Endometrial microvascular endothelial cells (primary cell): ENCODE measurements around the gene HS2ST1. TPM values are rescaled to one million over a fixed set of nuclear protein-coding genes. Genes with fewer than 3 reads are reported as not detected.

Experiments used
- in situ Hi-C: cut with HindIII; loops from 2 replicates; pipeline ENCODE4 v1.10.0; 2017; ENCODE audit warnings: low sequenced_read_pairs, low pct_unique_long_range_greater_than_20kb; ENCODE audit errors: inconsistent ontology term
- total RNA-seq: library from RNA; depleted of rRNA; stranded (reverse); fragments of >200 nt; gene quantifications from one replicate; pipeline ENCODE4 v1.2.3, GENCODE V29; 2015; ENCODE audit errors: inconsistent ontology term

HS2ST1 gene
- total RNA-seq, 1 donor from 2014 or later = 20.3 TPM

- in situ Hi-C loops = no loop called here
Measured at GRCh38 chr1:87089070-87089736, 174.8 kb downstream of the HS2ST1 start.

DNA sequence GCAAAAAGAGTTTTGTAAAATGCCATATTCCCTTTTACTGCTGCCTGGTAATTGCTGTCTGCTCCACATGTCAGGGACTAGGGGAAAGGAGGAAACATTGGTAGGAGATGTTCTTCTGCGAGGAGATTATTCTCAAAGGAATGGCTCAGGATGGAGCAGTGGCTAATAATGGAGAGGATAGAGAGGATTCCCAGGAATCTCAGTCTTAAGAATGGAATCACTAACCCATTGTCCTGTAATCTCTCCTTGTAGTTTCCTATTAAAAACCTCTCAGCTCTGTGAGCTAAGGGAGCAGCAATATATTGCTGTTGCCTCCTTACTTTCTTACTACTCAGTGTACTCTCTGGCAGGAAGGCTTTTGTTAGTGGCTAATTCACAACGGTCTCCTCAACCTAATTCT lies 175.4 kb downstream of the HS2ST1 start:
- in situ Hi-C loops = no loop called here

DNA sequence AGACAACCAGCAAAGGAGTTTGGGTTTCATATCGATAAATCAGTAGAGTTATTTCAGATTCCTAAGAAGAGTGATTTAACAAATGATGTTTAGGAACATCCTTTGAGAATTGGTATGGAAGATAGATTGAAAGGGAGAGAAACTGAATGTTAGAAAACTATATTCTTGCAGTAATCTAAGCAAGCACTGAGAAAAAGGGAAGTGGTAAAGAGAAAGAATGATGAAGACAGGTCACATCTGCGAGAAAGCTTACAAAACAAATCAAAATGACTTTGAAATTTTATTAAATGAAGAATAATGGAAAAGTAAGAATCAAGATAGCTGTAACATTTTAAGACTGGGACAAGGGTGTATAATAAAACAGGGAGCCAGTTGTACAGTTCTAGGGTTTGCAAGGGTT lies 177.0 kb downstream of the HS2ST1 start:
- in situ Hi-C loops = no loop called here

GRCh38 chr1:87092846-87093245 lies 178.4 kb downstream of the HS2ST1 start:
- in situ Hi-C loops = no loop called here

GRCh38 chr1:87093286-87093685 lies 178.9 kb downstream of the HS2ST1 start:
- in situ Hi-C loops = no loop called here

GRCh38 chr1:87094238-87094637 lies 179.8 kb downstream of the HS2ST1 start:
- in situ Hi-C loops = no loop called here

DNA sequence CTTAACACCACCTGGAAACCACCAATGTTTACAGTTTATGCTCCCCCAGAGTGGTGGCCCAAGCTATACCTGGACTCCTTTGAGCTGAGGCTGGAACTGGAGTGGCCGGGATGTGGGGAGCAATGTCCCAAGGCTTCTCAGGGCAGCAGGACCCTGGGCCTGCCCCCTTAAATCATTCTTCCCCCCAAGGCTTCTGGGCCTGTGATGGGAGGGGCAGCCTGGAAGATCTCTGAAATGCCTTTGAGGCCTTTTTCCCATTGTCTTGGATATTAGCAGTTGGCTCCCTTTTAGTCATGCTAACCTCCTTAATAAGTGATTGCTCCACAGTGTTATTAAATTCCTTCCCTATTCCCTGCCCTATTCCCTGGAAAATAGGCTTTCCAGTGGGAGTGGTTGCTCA lies 185.8 kb downstream of the HS2ST1 start:
- in situ Hi-C loops = no loop called here

DNA sequence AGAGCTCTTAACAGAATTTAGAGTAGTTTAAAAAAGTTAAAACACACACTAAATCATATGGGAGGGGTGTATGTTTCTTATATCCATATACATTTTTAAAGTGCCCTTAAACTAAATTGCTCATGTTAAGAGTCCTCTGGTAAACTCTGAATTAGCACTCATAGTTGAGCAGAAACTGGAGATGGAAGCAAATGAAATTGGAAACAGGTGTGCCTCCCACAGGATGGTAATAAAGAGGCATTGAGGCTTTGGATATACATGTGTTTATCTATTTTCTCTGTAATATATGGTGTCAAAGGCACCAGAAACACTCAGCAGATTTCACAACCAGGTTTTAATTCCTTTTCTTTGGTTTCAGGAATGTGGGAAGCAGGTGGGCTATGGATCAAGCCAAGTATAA lies 188.6 kb downstream of the HS2ST1 start:
- in situ Hi-C loops = no loop called here

GRCh38 chr1:87104140-87104539 lies 189.7 kb downstream of the HS2ST1 start:
- in situ Hi-C loops = no loop called here

- in situ Hi-C loops = no loop called here
Measured at GRCh38 chr1:87104945-87105344, 190.5 kb downstream of the HS2ST1 start.

DNA sequence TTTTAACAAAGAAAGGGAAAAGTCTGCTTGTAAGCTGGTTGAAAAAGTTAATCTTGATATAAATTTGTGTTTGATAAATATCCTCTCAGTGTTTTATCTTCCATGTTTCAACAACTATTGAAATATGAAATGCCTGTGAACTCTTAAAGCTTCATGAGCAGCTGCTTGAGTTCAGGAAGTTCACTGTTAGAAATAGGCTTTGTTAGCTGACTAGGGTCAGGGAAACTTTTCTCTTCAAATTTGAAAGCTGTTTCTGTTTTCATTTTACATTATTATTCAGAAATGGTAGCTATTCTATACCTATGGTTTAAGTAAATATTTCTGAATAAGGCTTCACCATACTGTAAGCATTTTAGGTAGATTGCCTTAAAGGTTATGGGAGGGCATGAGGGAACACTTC lies 191.7 kb downstream of the HS2ST1 start:
- in situ Hi-C loops = no loop called here

GRCh38 chr1:87106867-87107266 lies 192.4 kb downstream of the HS2ST1 start:
- in situ Hi-C loops = no loop called here

- in situ Hi-C loops = no loop called here
Measured at GRCh38 chr1:87108228-87108627, 193.8 kb downstream of the HS2ST1 start.

- in situ Hi-C loops = no loop called here
Measured at GRCh38 chr1:87108814-87109411, 194.5 kb downstream of the HS2ST1 start.

DNA sequence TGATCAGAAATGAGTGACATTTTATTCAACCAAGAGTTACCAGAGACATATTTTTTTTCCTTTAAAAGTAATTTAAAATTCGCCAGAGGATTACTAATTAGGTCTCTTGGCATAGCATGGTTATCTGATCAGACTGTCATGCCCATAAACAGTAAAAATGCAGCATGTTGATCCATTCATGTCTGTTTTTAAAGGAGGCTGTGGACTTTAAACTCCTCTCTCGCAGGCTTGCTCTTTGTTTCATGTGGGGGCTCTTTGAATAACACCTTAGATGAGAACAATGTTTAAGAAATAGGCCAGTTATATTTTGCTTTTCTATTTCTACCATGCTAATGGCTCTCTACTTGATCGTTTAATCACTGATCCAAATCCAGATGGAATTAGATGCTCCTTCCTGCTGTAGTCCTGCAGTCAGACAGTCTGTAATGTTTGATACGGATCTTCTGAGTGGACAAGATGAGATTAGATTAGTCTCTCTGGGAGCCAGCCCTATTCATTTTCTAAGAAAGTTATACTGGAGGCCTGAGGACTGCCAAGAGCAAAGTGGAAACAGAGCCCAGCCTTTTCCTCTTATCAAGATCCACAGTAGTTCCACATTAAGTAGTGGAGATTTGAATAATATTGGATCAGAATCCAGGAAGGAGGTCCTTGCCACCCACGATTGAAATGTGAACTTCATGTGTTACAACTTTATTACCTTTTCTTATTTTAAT lies 197.4 kb downstream of the HS2ST1 start:
- in situ Hi-C loops = no loop called here

DNA sequence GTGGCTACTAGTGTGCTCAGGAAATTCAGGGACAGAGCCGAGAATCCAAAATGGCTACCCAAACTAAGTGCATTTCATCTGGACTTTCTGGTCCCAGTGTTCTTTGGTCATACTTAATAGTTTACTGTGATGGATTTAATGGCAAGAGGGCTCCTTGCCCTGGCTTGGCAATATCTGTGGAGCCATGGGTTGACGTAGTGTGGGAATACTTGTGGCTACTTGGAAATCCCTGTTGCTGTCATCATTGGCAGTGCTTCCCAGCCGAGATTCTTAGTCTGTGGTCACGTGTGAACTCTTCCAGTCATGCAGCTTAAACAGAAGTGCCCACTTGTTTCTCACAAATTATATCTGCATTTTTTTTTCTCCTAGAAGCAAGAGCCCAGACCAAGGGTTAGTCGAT lies 198.9 kb downstream of the HS2ST1 start:
- in situ Hi-C loops = no loop called here

DNA sequence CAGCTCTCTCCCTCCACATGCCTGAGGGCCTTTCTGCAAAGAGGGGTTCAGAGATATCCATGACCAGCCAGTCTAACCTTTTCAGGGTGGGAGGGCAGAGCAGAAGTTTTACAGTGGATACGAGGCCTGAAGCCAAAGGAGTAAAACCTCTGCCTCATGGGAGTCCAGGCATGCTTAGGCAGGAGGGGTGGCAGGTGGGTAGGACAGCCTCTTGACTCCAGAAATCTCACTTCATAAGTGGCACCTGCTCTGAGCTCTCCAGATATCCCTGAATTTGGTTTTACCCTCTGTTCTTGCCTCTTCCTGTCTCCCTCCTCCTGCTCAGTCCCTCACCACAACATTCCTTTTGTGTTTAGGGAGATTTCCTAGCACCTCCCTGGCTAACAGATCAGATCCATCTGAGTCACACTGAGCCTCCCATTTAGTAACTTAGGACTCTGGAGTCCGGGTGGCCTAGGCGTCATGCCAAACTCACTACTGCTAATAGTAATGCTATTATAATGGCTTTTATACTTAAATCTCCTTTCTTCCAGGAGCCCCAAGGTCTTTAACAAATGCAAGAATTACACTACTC lies 201.0 kb downstream of the HS2ST1 start:
- in situ Hi-C loops = no loop called here

DNA sequence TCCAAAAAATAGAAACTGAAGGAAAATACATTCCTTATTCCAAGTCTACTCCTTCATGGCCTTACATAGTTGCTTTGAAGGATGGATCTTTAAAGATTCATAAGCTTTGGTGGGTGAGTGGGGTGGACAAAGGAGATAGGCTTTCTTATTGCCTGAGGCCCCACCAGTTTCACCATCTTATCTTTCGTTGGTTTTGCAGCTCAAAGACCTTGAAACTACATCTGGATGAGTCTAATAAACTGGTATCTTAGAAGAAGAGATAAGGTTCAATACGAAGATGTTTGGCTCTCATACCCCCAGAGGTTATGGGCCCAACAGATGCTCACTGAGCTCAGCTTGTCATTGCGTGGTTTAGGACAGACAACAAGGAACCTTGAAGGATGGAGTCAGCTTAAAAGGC lies 201.5 kb downstream of the HS2ST1 start:
- in situ Hi-C loops = no loop called here

- in situ Hi-C loops = no loop called here
Measured at GRCh38 chr1:87117761-87118368, 203.4 kb downstream of the HS2ST1 start.
